ENCODE data around the gene CLTB.
A peak's percentile ranks its signal among the peaks of the same experiment; 100 is the strongest.

CLTB gene

GRCh38 chr5:176388003-176388443 is 28.3 kb downstream of the CLTB start:
- Histone ChIP-seq H3K4me3 (ENCODE audit: low read depth, low read length) (peak overlapping the region; percentile 87), H3K27ac (ENCODE audit: low read depth, low read length) (peak overlapping the region; percentile 97; the same call in 1 of the 2 replicates), H3K9me3 (ENCODE audit: control insufficient read depth, insufficient read depth, low read depth, low read length) (no peaks in the 10 kb centered on the region), H3K36me3 (ENCODE audit: control insufficient read depth, insufficient read depth, low read length) (peaks cover 44% of the 10 kb centered on the region), H3K27me3 (ENCODE audit: control insufficient read depth, insufficient read depth, low read length) (no peaks in the 10 kb centered on the region), H3K4me1 (ENCODE audit: control insufficient read depth, insufficient read depth, low read length) (peaks cover 5% of the 10 kb centered on the region; the same call in 1 of the 2 replicates), H3K9ac (ENCODE audit: low read length) (peak overlapping the region; percentile 97)

DNA sequence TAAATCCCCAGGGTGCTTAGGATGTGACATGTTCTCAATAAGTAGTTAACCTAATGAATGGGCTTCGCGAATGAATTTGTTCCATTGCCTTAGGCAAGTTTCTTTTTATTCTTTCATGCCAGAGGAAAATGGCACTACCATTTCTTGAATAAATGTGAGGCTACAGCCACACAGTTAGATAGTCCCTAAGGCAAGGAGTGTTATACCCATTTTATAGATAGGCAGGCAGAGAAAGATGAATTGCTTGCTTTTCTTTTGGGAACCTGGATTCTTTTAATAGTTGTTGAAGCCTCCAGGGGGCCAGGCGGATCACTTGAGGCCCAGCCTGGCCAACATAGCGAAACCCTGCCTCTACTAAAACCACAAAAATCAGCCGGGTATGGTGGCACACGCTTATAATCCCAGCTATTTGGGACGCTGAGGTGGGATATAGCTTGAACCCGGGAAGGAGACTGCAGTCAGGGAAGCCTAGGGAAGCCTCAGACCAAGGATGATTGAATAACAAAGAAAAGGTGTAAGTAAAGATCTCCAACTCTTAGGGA is 28.9 kb downstream of the CLTB start:
- H3K27me3 ChIP-seq (ENCODE audit: control insufficient read depth, insufficient read depth, low read length), result no peaks in the 10 kb centered on the region
- H3K36me3 ChIP-seq (ENCODE audit: control insufficient read depth, insufficient read depth, low read length), result peaks cover 50% of the 10 kb centered on the region
- peak overlapping the region; percentile 87 for H3K4me3 ChIP-seq (ENCODE audit: low read depth, low read length)
- peak overlapping the region; percentile 97 for H3K9ac ChIP-seq (ENCODE audit: low read length)
- H3K27ac ChIP-seq (ENCODE audit: low read depth, low read length), result no peak overlapping the region
- H3K9me3 ChIP-seq (ENCODE audit: control insufficient read depth, insufficient read depth, low read depth, low read length), result no peaks in the 10 kb centered on the region
- H3K4me1 ChIP-seq (ENCODE audit: control insufficient read depth, insufficient read depth, low read length), result peaks cover 5% of the 10 kb centered on the region; the same call in 1 of the 2 replicates

- H3K27me3 ChIP-seq (ENCODE audit: control insufficient read depth, insufficient read depth, low read length), result no peaks in the 10 kb centered on the region
- no peak overlapping the region for H3K9ac ChIP-seq (ENCODE audit: low read length)
- H3K9me3 ChIP-seq (ENCODE audit: control insufficient read depth, insufficient read depth, low read depth, low read length), result no peaks in the 10 kb centered on the region
- no peak overlapping the region; the same call in 1 of the 2 replicates for H3K4me3 ChIP-seq (ENCODE audit: low read depth, low read length)
- H3K27ac ChIP-seq (ENCODE audit: low read depth, low read length), result no peak overlapping the region
- H3K36me3 ChIP-seq (ENCODE audit: control insufficient read depth, insufficient read depth, low read length), result peaks cover 59% of the 10 kb centered on the region
- peaks cover 5% of the 10 kb centered on the region; the same call in 1 of the 2 replicates for H3K4me1 ChIP-seq (ENCODE audit: control insufficient read depth, insufficient read depth, low read length)
Measured at GRCh38 chr5:176386491-176386890, 29.8 kb downstream of the CLTB start.

DNA sequence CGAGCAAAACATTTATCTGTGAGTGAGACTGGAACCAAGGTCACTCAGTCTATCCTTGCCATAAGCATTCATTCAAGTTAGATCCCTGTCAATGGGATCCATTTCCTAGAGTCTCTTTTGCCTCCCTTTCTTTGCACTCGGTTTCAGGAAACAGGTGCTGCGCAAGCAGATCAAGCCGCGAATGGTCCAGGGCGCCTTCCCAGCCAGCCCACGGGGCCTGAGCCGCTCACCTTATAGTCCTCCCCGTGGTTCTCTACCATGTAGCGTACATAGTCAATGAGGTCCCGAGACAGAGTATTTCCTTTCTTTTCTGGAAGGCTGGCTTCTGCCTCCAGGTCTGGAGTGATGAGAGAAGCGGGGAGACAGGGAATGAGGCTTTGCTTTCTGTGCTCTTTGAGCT is 31.3 kb downstream of the CLTB start:
- H3K9ac ChIP-seq (ENCODE audit: low read length), result no peak overlapping the region
- H3K4me1 ChIP-seq (ENCODE audit: control insufficient read depth, insufficient read depth, low read length), result peaks cover 5% of the 10 kb centered on the region; the same call in 1 of the 2 replicates
- H3K27me3 ChIP-seq (ENCODE audit: control insufficient read depth, insufficient read depth, low read length), result no peaks in the 10 kb centered on the region
- H3K27ac ChIP-seq (ENCODE audit: low read depth, low read length), result no peak overlapping the region
- peaks cover 64% of the 10 kb centered on the region for H3K36me3 ChIP-seq (ENCODE audit: control insufficient read depth, insufficient read depth, low read length)
- H3K9me3 ChIP-seq (ENCODE audit: control insufficient read depth, insufficient read depth, low read depth, low read length), result no peaks in the 10 kb centered on the region
- no peak overlapping the region for H3K4me3 ChIP-seq (ENCODE audit: low read depth, low read length)

DNA sequence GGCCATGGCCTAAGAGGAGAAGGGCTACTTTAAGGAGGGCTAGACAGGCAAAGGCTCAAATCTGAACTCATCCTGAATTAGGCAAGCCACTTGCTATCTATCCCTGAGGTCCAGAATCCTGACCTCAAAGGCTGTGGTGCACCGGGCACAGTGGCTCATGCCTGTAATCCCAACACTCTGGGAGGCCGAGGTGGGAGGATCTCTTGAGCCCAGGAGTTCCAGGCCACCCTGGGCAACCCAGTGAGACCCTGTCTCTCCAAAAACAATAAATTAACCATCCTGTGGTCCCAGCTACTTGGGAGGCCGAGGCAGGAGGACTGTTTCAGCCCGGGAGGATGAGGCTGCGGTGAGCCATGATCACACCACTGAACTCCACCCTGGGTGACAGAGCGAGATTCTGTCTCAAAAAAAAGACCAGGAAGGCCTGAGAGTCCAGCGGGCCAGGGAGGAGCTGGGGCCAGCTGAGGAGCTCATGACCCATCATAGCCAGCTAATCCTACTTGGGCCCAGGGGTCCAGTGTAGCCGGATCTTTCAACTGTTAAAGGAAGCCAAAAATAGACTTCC is 31.9 kb downstream of the CLTB start:
- H3K27ac ChIP-seq (ENCODE audit: low read depth, low read length), result no peak overlapping the region
- H3K9me3 ChIP-seq (ENCODE audit: control insufficient read depth, insufficient read depth, low read depth, low read length), result no peaks in the 10 kb centered on the region
- H3K9ac ChIP-seq (ENCODE audit: low read length), result no peak overlapping the region
- H3K36me3 ChIP-seq (ENCODE audit: control insufficient read depth, insufficient read depth, low read length), result peaks cover 69% of the 10 kb centered on the region
- peaks cover 5% of the 10 kb centered on the region; the same call in 1 of the 2 replicates for H3K4me1 ChIP-seq (ENCODE audit: control insufficient read depth, insufficient read depth, low read length)
- H3K4me3 ChIP-seq (ENCODE audit: low read depth, low read length), result no peak overlapping the region
- H3K27me3 ChIP-seq (ENCODE audit: control insufficient read depth, insufficient read depth, low read length), result no peaks in the 10 kb centered on the region

DNA sequence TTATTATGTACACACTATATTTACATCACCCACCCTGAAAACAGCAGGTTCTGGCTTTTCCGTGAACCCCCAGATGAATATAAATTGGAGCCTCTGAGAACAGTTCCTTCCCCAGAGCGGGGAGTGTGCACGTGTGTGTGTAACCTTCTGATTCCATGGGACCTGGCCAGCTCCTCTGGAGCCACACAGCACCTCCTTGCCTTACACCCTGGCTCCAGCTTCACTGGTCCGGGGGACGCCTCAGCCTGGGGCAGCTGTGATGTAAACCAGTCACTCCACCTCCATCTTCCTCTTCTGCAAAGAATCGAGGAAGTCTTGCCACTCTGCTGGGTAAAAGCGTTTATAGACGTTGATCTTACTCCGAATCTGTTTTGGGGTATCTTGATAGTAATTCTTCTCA is 32.4 kb downstream of the CLTB start:
- Histone ChIP-seq H3K27me3 (ENCODE audit: control insufficient read depth, insufficient read depth, low read length) (no peaks in the 10 kb centered on the region), H3K27ac (ENCODE audit: low read depth, low read length) (no peak overlapping the region), H3K4me1 (ENCODE audit: control insufficient read depth, insufficient read depth, low read length) (peaks cover 5% of the 10 kb centered on the region; the same call in 1 of the 2 replicates), H3K4me3 (ENCODE audit: low read depth, low read length) (no peak overlapping the region), H3K9ac (ENCODE audit: low read length) (no peak overlapping the region), H3K9me3 (ENCODE audit: control insufficient read depth, insufficient read depth, low read depth, low read length) (no peaks in the 10 kb centered on the region), H3K36me3 (ENCODE audit: control insufficient read depth, insufficient read depth, low read length) (peaks cover 74% of the 10 kb centered on the region)

DNA sequence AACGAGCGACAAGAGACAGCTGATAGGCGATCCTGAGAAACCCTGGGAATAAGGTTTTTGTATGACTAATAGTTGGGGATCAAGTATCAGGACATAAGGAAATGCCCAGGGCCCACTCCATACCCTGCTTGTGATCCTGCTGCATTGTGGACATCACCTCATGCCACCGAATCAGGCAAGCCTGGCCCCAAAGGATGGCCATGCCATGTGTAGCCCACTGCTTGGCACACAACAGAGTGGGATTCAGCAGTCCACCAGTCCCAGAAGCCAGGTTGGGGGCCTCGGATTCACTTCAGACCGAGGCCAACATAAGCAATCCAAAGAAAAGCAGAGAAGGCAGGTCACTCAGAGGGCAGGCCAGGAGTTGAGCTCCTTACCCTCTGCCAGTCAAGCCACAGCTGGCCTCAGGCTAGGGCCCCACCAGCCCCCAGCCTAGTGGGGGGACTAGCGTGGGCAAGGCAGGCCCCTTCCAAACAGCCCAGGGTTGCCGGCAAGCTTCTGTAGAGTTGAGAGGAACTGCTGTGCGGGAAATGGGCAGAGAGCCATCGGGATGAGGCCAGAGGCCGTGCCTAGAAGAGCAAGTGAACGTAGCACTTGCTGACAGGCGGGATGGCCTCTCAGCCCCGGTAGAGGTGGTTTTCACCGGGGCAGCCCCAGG is 33.0 kb downstream of the CLTB start:
- Histone ChIP-seq H3K36me3 (ENCODE audit: control insufficient read depth, insufficient read depth, low read length) (peaks cover 76% of the 10 kb centered on the region), H3K9ac (ENCODE audit: low read length) (no peak overlapping the region)

GRCh38 chr5:176382721-176383120 is 33.6 kb downstream of the CLTB start:
- no peak overlapping the region for H3K27ac ChIP-seq (ENCODE audit: low read depth, low read length)
- no peak overlapping the region for H3K4me3 ChIP-seq (ENCODE audit: low read depth, low read length)
- no peaks in the 10 kb centered on the region for H3K27me3 ChIP-seq (ENCODE audit: control insufficient read depth, insufficient read depth, low read length)
- peaks cover 5% of the 10 kb centered on the region; the same call in 1 of the 2 replicates for H3K4me1 ChIP-seq (ENCODE audit: control insufficient read depth, insufficient read depth, low read length)
- no peaks in the 10 kb centered on the region for H3K9me3 ChIP-seq (ENCODE audit: control insufficient read depth, insufficient read depth, low read depth, low read length)
- H3K36me3 ChIP-seq (ENCODE audit: control insufficient read depth, insufficient read depth, low read length), result peaks cover 76% of the 10 kb centered on the region
- no peak overlapping the region for H3K9ac ChIP-seq (ENCODE audit: low read length)

More for the DNA sequence above, 33.0 kb downstream of the CLTB start:
- Histone ChIP-seq H3K4me3 (ENCODE audit: low read depth, low read length) (no peak overlapping the region), H3K4me1 (ENCODE audit: control insufficient read depth, insufficient read depth, low read length) (peaks cover 5% of the 10 kb centered on the region; the same call in 1 of the 2 replicates), H3K27me3 (ENCODE audit: control insufficient read depth, insufficient read depth, low read length) (no peaks in the 10 kb centered on the region), H3K27ac (ENCODE audit: low read depth, low read length) (no peak overlapping the region), H3K9me3 (ENCODE audit: control insufficient read depth, insufficient read depth, low read depth, low read length) (no peaks in the 10 kb centered on the region)

- H3K9ac ChIP-seq (ENCODE audit: low read length), result no peak overlapping the region
- H3K4me3 ChIP-seq (ENCODE audit: low read depth, low read length), result no peak overlapping the region
- H3K27ac ChIP-seq (ENCODE audit: low read depth, low read length), result no peak overlapping the region
- H3K27me3 ChIP-seq (ENCODE audit: control insufficient read depth, insufficient read depth, low read length), result no peaks in the 10 kb centered on the region
- H3K9me3 ChIP-seq (ENCODE audit: control insufficient read depth, insufficient read depth, low read depth, low read length), result no peaks in the 10 kb centered on the region
- peaks cover 74% of the 10 kb centered on the region for H3K36me3 ChIP-seq (ENCODE audit: control insufficient read depth, insufficient read depth, low read length)
- peaks cover under 1% of the 10 kb centered on the region; the same call in 1 of the 2 replicates for H3K4me1 ChIP-seq (ENCODE audit: control insufficient read depth, insufficient read depth, low read length)
Measured at GRCh38 chr5:176381979-176382378, 34.4 kb downstream of the CLTB start.

DNA sequence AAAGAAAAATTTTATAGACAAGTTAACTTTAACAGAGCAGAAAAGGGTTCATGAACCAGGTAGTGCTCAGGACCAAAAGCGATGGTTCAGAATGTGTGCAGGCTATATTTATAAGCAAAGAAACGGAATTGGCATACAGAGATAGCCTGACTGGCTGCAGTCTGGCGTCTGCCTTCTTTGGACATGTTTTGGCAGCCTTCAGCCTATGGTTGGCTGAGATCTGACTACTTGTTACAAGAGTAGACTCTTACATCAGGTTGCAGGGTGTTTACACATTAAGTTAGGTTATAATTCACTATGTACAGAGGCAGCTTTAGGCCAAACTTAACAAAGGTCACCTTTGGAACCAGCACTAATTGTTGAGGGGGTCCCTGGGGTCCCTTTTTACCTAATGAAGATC is 34.9 kb downstream of the CLTB start:
- no peaks in the 10 kb centered on the region for H3K27me3 ChIP-seq (ENCODE audit: control insufficient read depth, insufficient read depth, low read length)
- no peak overlapping the region for H3K27ac ChIP-seq (ENCODE audit: low read depth, low read length)
- H3K9ac ChIP-seq (ENCODE audit: low read length), result no peak overlapping the region
- no peaks in the 10 kb centered on the region for H3K4me1 ChIP-seq (ENCODE audit: control insufficient read depth, insufficient read depth, low read length)
- peaks cover 69% of the 10 kb centered on the region for H3K36me3 ChIP-seq (ENCODE audit: control insufficient read depth, insufficient read depth, low read length)
- H3K4me3 ChIP-seq (ENCODE audit: low read depth, low read length), result no peak overlapping the region
- H3K9me3 ChIP-seq (ENCODE audit: control insufficient read depth, insufficient read depth, low read depth, low read length), result no peaks in the 10 kb centered on the region

- no peak overlapping the region for H3K9ac ChIP-seq (ENCODE audit: low read length)
- no peaks in the 10 kb centered on the region for H3K9me3 ChIP-seq (ENCODE audit: control insufficient read depth, insufficient read depth, low read depth, low read length)
- no peaks in the 10 kb centered on the region for H3K4me1 ChIP-seq (ENCODE audit: control insufficient read depth, insufficient read depth, low read length)
- H3K27ac ChIP-seq (ENCODE audit: low read depth, low read length), result no peak overlapping the region
- no peaks in the 10 kb centered on the region for H3K27me3 ChIP-seq (ENCODE audit: control insufficient read depth, insufficient read depth, low read length)
- peaks cover 54% of the 10 kb centered on the region for H3K36me3 ChIP-seq (ENCODE audit: control insufficient read depth, insufficient read depth, low read length)
- H3K4me3 ChIP-seq (ENCODE audit: low read depth, low read length), result no peak overlapping the region
Measured at GRCh38 chr5:176379881-176380280, 36.5 kb downstream of the CLTB start.

Data from HUES6 (cell line).